Stimulated activated naive CD4-positive, alpha-beta T cell treated with Interleukin-2 at 50 U/mL for 16 hours (primary cell): ENCODE results near the gene PZP.
A peak's percentile ranks its signal among the peaks of the same experiment; 100 is the strongest.
"Not testable (repeated sequence)": the region's sequence is repeated elsewhere in the genome, so short reads cannot be mapped to it uniquely, and the experiment has no call there.

Experiments used
- DNase-seq: peaks from one replicate; lab custom pipeline; 2025; lab: John Stamatoyannopoulos, UW

The PZP gene

DNA sequence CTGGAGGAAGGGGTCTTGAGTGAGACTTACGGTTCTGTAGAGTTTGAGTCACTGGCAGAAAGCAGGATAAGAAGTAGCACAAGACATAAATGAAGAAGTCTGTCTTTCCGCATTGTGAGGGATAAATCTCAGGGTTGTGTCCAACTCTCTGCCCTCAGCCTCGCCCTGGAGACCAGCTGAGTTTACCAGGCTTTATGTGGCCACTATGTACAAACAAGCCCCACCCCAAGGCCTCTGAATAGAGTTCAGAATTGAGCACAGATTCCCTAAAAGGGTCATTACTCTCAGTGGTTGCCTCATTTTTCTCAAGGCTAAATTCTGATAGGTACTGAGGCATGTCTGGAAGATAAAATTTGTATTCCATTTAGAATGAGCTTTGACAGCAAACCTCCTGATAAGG, at the start of gene PZP:
TSS of gene PZP (minus strand) at position 167 of the 400 bp plus-strand sequence. CDS start at position 113, 54 bp downstream.
- no peak for DNase-seq

DNA sequence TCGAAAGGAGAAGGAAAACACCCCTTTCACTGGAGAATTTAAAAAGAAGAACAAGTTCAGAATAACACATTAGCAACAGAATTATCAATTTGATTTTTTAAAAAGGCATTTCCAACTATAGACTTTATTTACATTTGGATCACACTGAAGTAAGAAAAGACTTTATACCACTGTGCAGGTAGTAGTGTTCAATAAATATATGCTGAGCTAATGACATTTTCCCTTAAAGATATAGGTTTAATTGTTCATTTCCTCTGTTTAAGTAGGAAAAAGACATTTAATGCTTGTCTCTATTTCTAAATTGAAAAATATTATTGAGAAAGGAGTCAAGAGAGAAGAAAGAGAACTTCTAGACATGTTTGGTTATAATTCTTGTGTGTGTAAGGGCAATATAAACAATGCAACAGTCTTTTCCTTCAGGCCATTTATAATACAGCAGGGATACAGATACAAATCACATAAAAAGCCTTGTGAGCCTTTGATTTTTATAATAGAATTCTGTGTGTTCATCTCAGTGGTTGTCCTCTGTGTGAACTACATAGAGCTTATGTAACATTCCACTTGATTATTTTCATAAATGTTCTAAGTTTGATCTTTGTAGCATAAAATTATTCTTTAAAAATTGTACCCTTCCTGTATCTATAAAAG, 48.7 kb upstream of the PZP start:
- no peak for DNase-seq

DNA sequence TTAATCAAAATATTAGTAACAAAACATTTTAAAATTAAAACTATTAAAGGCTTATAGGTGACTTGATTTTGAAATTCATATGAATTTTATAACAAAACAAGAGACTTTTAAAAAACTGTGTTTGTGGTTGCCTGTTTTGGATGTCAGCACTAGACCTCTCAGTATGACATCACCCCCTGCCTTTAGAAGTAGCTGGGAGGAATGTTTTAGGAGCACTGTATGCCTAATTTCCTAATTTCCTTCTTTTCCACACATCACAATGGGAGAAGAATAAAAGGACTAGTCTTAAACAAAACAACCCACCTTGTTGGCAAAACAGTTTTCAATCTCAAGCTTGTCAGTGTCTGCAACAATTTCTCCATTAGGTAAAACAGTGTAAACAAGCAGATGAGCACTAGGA, 48.1 kb upstream of the PZP start:
- DNase-seq = no peak

DNA sequence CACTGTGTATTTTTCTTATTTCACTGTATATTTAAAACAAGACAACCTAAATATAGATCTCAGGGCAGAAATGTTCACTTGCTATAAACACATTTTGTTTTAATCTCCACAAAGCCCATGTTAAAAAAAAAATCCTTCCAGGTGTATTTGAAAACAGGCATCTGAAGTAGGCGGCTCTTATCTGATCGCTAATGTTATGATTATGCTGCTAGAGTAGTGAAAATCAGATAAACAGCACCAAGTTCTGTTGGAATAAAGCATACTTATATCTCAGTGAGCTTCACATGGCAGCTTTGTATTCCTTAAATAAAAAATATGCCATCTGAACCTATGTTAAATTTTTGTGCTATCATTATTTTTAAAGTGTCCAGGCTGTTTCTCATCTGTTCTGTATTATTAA, 47.6 kb upstream of the PZP start:
- no peak for DNase-seq

DNA sequence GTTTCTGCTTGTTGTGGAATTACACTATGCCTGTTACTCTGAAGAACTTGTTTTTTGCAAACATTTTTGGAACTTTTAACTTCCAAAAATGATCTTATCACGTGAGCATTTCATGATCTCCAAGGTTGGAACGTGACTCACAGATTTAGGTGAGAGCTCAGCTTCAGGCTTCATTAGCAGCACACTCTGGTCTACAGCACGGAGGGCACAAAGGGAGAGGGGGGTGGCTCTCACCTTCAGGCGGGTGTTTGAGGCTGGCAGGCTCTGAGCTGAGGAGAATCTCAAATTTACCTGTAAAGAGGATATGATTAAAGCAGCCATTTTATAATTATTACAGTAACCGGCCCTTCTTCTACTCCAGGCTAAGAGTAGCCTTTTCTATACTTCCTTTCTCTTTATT, 45.3 kb upstream of the PZP start:
- no peak for DNase-seq

DNA sequence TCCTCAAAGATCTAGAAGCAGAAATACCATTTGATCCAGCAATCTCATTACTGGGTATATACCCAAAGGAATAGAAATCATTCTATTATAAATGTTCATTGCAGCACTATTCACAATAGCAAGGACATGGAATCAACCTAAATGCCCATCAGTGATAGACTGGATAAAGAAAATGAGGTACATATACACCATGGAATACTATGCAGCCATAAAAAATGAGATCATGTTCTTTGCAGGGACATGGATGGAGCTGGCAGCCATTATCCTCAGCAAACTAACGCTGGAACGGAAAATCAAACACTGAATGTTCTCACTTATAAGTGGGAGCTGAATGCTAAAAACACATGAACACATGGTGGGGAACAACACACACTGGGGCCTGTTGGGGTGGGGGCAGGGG, 44.6 kb upstream of the PZP start:
- DNase-seq = not testable (repeated sequence)

DNA sequence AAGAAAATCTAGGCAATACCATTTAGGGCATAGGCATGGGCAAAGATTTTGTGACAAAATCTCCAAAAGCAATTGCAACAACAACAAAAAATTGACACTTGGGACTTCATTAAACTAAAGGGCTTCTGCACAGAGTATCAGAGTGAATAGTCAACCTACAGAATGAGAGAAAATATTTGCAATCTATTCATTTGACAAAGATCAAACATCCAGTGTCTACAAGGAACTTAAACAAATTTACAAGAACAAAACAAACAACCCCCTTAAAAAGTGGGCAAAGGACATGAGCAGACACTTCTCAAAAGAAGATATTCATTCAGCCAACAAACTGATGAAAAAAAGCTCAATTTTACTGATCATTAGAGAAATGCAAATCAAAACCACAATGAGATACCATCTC, 44.1 kb upstream of the PZP start:
- DNase-seq = no peak

DNA sequence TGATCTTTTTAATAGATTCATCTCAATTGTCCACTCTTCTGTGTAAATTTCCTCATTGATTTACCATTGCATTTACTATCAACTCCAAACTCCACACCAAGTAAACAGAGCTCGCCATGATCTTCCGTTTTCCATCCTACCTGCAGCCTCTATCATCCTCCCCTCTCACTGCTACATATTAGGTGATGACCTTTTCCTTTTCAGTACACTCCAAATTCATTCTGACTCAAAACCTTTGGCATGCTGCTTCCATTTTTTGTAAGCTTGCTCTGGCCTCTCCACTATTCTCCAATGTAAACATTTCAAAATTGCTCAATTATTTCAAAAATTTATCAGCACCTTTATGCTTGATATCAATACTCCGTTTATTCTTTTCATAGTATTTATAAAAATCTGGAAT, 40.2 kb upstream of the PZP start:
- DNase-seq = no peak

DNA sequence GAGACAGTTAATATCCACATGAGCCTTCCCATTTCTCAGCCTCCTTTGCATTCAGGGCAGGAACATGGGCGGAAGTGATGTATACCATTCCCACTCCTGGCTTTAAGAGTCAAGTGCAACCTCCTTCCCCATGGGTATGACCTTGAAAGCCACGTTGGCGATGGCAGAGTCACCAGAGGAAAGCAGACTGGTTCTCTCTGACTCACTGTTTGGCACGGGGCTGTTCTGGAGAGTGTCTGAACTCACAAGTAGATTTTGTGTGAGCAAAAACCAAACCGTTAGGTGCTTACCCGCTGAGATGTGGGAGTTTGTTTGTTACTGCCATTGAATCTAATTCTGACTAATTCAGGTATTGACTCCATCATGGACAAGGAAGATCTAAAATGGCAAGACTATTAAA, 36.7 kb upstream of the PZP start:
- peak; percentile 76 for DNase-seq

DNA sequence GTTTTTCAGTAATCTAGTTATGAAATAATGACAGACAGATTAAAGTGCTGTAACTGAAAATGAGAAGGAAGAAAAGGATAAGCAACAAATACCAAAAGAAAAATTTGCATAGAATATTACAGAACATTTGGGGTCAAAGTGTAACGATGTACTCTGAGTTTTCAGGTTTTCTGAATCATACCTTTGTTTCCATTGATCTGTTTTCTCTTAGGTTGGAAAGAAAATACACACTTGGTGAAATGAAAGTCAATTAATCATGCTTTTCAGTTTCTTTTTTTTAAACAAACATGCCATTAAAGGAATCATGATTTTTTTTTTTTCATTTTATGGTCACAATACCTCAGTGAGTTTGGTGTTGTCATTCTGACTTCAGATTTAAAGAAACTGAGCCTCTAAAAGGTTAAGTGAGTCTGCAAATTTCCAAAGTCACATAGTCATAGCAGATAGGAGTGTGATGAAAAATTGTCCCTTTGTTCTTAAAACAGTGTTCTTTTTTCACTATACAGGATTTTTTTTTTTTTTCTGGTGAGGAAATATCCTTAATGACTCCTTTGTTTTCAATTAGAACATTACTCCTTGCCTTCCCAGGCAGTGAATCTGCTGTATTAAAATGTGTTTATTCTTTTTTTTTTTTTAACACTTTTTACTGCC, 35.9 kb upstream of the PZP start:
- DNase-seq = no peak

DNA sequence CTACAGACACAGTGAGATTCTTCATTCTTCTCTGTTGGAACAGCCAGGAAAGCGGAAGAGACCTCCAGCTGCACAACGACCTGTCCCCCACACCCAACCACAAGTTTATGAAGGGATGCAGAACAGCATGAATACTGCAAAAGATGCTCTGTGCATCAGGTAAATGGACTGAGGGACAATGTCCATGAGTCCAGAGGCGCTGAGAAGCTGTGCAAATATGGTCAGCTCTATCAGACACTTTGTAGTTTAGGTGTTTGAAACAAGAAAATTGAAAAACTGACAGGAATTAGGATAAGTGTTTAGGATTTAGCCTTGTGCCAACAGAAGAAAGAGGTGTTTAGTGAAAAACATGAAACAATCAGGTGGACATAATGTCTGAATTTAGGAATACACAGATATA, 33.1 kb upstream of the PZP start:
- DNase-seq = no peak

DNA sequence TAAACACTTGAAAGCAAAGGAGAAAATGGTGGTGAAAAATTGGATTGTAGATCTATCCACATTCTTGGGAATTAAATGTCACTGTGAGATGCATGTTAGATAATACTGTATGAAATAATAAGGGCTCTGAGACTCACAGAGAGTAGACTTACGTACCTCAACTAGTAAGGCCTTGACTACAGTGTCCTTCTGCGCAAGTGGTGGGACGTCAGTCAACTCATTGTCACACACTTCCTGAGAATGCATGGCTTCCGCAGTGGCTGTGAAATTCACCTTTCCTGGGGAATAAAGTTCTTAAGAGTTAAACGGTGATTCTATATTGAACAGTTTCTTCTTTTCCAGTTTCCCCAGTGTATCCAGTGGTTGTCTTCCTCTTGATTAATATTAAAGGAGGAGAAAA, 32.6 kb upstream of the PZP start:
- DNase-seq = no peak

DNA sequence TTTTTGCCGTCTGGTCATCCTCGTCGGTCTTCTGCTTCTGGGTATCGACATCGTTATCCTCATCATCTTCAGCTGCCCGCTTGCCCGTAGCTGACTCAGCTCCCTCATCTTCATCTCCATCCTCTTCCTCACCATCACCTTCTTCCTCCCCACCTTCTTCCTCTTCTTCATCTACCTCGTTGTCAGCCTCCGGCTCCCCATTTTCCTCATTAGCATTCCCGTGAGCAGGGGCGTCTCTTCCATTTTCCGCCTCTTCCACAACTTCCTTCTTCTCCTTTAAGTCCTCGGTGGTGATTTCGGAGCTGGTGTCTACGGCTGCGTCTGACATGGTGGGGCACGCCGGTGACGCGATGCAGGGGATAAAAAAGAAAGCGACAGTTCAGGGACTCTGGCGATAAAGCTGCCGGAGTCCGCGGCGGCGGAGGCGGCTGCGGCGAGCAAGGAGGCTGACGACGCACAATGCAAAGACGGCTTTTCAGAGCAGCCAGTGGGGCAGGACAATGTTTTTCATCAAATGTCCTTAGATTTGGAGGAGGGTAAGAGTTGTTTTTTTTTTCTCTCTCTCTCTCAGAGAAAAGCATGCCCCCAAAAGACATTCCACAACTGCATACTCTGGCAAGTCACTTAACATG, 31.9 kb upstream of the PZP start:
- peak; percentile 37 for DNase-seq

DNA sequence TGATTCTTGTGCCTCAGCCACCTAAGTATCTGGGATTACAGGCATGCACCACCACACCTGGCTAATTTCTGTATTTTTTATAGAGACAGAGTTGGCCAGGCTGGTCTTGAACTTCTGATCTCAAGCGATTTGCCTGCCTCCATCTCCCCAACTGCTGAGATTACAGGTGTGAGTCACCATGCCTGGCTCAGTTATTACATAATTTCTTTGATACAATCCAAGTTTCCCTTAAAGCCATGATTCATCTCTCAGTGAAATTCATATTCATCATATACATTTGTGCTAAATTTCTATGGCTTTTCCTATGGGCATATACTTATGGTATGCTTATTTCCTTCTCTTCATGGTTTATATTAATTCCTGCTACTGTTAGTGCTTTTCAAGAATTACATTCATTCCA, 29.1 kb upstream of the PZP start:
- DNase-seq = no peak

DNA sequence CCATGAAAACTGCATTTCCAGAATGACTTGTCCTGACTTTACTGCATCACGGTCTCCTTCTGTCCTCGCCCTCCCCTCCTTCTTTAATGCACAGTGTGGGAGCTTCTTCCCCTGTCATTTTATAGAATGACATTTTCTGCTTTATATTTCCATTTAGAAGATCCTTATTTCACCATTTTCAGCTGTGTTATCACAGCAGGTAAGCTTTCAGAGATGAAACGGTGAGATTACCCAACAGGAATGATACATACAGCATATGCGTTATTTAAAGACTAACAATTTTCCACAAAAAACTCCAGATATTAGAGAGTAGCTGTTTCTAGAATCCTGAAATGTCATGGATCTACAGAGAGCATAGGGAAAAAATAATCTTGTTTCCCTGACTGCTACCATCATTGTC, 27.3 kb upstream of the PZP start:
- DNase-seq = no peak

DNA sequence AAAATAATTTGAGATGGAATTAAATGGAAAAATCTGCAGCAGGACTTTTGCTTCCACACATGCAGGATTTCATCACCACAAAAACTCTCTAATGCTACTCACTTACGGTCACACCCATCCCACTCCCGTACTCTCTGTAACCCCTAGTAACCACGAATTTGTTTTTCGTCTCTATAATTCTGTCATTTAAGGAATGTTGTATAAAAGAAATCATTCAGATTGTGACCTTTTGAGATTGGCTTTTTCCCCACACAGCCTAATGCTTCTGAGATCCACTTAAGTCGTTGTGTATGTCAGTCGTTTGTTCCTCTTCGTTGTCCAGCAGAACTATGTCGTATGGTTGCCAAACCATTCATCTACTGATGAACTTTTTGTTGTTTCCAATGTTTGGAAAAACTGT, 19.8 kb upstream of the PZP start:
- no peak for DNase-seq

DNA sequence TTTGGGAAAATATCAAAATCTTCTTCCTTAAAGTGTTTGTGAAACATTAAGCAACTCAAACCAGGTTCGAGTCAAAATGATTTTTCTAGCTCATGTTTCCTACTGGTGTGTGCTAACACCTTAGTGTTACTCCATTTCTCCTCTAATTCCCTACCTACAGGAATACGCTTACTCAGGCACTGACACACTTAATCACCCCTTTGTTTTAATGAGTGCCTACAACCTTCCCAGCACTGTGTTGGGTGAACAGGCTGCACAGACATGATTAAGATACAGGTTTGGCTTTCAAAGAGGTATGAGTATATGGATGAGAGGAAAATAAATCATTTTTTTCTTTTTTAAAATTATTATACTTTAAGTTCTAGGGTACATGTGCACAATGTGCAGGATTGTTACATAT, 15.6 kb upstream of the PZP start:
- no peak for DNase-seq

DNA sequence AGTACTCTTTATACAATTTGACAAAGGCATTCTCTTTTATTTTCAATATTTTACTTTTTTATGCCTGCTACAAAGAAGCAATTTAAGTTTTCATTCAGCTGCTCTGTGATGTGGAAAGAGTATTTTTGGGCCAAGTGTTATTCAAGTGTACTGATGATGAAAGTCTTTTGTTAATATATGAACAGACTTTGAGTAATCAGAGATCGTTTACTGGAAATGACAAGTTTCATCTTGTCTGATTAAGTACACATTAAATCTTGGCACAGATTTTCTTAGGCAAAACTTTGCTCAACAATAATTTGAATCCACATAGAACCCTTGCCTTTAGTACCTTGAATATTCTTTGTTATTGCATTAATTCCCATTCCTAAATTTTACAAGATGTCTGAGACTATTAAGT, 13.3 kb upstream of the PZP start:
- no peak for DNase-seq

DNA sequence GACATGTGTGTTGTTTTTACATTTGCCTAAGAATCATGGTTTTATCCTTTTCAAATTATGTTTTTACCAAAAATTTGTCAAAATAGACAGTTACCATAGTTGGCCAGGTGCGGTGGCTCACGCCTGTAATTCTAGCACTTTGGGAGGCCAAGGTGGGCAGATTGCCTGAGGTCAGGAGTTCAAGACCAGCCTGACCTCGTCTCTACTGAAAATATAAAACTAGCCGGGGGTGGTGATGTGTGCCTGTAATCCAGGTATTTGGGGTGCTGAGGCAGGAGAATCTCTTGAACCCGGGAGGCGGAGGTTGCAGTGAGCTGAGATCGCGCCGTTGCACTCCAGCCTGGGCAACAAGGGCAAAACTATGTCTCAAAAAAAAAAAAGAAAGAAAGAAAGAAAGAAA, 12.8 kb upstream of the PZP start:
- not testable (repeated sequence) for DNase-seq

DNA sequence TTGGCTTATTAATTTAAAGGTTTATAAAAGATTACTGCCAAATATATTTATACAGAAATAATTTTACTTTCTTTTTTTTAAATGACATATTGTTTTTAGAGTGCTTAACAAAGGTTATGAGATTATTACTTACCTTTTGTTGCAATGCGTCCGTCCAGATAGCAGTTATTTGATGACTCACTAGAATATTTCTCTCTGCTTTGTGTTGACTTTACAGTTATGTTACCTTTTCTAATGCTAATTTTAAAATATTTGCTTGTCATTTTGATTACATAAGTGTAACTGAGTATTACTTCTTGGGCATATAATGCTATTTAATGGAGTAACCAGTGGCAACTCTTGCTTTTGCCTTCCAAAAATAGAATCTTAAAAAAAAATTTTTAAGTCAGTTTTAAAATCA, 6.3 kb upstream of the PZP start:
- no peak for DNase-seq

DNA sequence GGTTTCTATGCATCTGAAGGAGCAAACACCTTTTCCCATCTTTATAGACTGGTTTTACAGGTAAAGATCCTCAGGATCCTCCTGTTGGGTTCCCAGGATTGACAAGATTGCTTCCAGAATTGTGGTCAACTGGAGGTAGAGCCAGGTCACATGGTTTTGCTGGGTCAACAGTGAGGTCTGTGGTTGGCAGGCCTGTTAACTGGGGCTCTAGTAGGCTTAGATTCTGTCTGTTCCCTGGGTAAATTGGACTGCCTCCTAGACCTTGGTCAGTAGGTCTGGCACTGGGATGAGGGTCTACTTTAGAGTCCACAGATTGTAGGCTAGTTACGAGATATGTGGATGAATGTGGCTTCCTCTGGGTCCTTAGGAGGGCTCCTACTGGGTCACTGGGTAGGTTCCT, 3.5 kb upstream of the PZP start:
- no peak for DNase-seq

DNA sequence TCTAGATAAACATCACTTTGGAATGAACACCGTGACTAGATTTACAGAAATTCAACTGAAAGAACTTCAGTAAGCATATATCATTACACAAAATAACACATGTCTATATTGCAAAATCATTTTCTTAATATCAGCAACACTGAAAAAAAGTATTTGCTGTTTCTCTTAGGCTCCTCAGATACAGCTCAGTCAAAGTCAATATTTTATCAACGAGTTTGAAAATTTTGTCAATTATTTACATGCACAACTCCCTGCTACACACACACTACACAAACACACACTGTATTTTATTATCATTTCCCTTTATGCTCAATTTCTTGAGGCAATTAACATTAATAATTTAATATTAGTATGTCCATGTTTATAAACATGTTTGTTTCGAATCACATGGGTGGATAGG, 3.8 kb downstream of the PZP start:
- no peak for DNase-seq

DNA sequence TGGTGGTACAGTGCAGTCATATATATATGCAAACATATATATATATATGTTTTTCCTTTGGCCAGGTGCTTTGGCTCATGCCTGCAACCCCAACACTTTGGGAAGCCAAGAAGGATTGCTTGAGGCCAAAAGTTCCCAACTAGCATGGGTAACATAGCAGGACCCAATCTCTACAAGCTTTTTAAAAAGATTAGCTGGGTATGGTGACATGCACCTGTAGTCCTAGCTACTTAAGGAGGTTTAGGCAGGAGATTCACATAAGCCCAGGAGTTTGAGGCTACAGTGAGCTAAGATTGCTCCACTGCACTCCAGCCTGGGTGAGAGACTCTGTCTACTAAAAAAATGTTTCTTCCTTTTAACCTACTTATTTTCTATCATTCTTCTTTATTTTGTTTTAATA, 10.2 kb downstream of the PZP start:
- DNase-seq = no peak

DNA sequence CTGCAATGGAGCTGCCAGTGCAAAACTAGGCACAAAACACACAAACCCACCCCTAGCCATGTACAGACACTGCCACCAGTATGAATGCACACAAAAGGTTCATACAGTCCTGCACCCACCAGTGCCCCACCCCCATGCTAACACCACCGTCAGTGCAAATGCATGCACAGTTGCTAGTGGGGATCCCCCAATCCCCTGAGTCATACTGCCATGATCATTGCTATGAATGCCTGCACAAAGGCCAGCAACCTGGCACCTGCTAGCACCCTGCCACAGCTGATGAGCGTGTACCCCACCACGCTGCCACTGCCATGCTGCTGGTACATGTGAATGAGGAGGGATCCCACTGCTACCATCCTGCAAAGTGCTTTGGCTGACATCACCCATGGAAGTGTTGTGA, 23.9 kb downstream of the PZP start:
- DNase-seq = no peak
